Suprapubic skin (tissue), 3 donors: ENCODE measurements around the gene TEF.

Experiments used
- CTCF ChIP-seq, 2 donors: fragments of 200-600 bp in 1 of 2; fragments of 450-650 bp in 1 of 2; sonication (generic) in 1 of 2; IDR thresholded peaks; one replicate each; pipeline ENCODE4 v1.5.1; 2016 to 2019; ENCODE audit warnings: antibody characterized with exemption in 2 of 2, mild to moderate bottlenecking in 1 of 2, moderate library complexity in 1 of 2
- POLR2A ChIP-seq, 2 donors: fragments of 450-650 bp; IDR thresholded peaks; one replicate each; pipeline ENCODE4 v1.6.1; 2017; ENCODE audit warnings: antibody characterized with exemption in 2 of 2, mild to moderate bottlenecking in 2 of 2, moderate library complexity in 2 of 2

GRCh38 chr22:41353862-41354575, 27.7 kb upstream of the TEF start:
- no peak for TF ChIP-seq CTCF (IDR thresholded peaks at IDR 0.05)
- TF ChIP-seq POLR2A (IDR thresholded peaks at IDR 0.05): no peak
